ENCODE data around the gene MAPK8IP2.
"Not testable (repeated sequence)": the region's sequence is repeated elsewhere in the genome, so short reads cannot be mapped to it uniquely, and the experiment has no call there.

The MAPK8IP2 gene

GRCh38 chr22:50641696-50642607 lies 41.4 kb downstream of the MAPK8IP2 start:
- DNase-seq, result no peak

GRCh38 chr22:50643021-50643820 lies 42.6 kb downstream of the MAPK8IP2 start:
- not testable (repeated sequence) for DNase-seq

- DNase-seq, result not testable (repeated sequence)
These were observed 43.2 kb downstream of the MAPK8IP2 start for GRCh38 chr22:50643821-50644101.

GRCh38 chr22:50653256-50653655 lies 52.7 kb downstream of the MAPK8IP2 start:
- no peak for DNase-seq

- not testable (repeated sequence) for DNase-seq
These were observed 54.1 kb downstream of the MAPK8IP2 start for GRCh38 chr22:50654664-50655063.

GRCh38 chr22:50656122-50657070 lies 55.8 kb downstream of the MAPK8IP2 start:
- DNase-seq, result no peak

GRCh38 chr22:50657925-50658324 lies 57.3 kb downstream of the MAPK8IP2 start:
- DNase-seq, result no peak

- not testable (repeated sequence) for DNase-seq
These were observed 59.1 kb downstream of the MAPK8IP2 start for GRCh38 chr22:50659711-50660110.

- DNase-seq, result no peak
These were observed 59.7 kb downstream of the MAPK8IP2 start for GRCh38 chr22:50660306-50660705.

Measured in left hindlimb (tissue), 1 donor.